Measurements from ENCODE around the gene RNF212B.

DNA sequence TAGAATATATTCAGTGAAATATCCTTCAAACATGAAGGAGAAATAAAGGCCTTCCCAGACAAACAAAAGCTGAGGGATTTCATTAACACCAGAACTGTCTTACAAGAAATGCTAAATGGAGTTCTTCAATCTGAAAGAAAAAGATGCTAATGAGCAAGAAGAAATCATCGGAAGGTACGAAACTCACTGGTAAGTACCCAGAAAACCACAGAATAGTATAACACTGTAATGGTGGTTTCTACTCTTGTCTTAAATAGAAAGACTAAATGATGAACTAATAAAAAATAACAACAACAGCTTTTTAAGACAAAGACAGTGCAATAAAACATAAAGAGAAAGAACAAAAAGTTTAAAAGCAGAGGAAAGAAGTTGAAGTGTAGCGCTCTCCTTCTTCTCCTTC, 18.7 kb upstream of the RNF212B start:
- no peak for TF ChIP-seq POLR2A (IDR thresholded peaks at IDR 0.05)
- TF ChIP-seq, protein P1, sequence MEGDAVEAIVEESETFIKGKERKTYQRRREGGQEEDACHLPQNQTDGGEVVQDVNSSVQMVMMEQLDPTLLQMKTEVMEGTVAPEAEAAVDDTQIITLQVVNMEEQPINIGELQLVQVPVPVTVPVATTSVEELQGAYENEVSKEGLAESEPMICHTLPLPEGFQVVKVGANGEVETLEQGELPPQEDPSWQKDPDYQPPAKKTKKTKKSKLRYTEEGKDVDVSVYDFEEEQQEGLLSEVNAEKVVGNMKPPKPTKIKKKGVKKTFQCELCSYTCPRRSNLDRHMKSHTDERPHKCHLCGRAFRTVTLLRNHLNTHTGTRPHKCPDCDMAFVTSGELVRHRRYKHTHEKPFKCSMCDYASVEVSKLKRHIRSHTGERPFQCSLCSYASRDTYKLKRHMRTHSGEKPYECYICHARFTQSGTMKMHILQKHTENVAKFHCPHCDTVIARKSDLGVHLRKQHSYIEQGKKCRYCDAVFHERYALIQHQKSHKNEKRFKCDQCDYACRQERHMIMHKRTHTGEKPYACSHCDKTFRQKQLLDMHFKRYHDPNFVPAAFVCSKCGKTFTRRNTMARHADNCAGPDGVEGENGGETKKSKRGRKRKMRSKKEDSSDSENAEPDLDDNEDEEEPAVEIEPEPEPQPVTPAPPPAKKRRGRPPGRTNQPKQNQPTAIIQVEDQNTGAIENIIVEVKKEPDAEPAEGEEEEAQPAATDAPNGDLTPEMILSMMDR (IDR thresholded peaks at IDR 0.05) = no peak
